Stimulated activated CD8-positive, alpha-beta memory T cell treated with anti-CD3 and anti-CD28 coated beads, Interleukin-4, amount 100 ng/mL, for 24 hours (primary cell): ENCODE results near the gene SLC22A4.

Source experiments
- DNase-seq: peaks from one replicate; pipeline ENCODE4 v3.0.0-alpha.2; 2020; ENCODE audit warnings: low read depth

SLC22A4 gene

GRCh38 chr5:132275367-132276220, 18.6 kb upstream of the SLC22A4 start:
- DNase-seq = no peak

- DNase-seq = no peak
Observed at GRCh38 chr5:132277256-132277655, 16.9 kb upstream of the SLC22A4 start.

GRCh38 chr5:132277971-132278853, 16.0 kb upstream of the SLC22A4 start:
- DNase-seq = no peak

GRCh38 chr5:132279801-132280200, 14.4 kb upstream of the SLC22A4 start:
- no peak for DNase-seq

GRCh38 chr5:132280371-132281240, 13.6 kb upstream of the SLC22A4 start:
- DNase-seq = no peak

- DNase-seq = no peak
Observed at GRCh38 chr5:132281856-132282614, 12.2 kb upstream of the SLC22A4 start.

- no peak for DNase-seq
Observed at GRCh38 chr5:132283423-132284043, 10.7 kb upstream of the SLC22A4 start.

- no peak for DNase-seq
Observed at GRCh38 chr5:132289097-132289496, 5.1 kb upstream of the SLC22A4 start.

- no peak for DNase-seq
Observed at GRCh38 chr5:132291026-132291425, 3.2 kb upstream of the SLC22A4 start.

- DNase-seq = peak; percentile 74
Observed at GRCh38 chr5:132293066-132293991, 865 bp upstream of the SLC22A4 start.

- peak; percentile 71 for DNase-seq
Observed at GRCh38 chr5:132294728-132295504, 722 bp downstream of the SLC22A4 start.

GRCh38 chr5:132295505-132296411, 1.6 kb downstream of the SLC22A4 start:
- no peak for DNase-seq

- no peak for DNase-seq
Observed at GRCh38 chr5:132296412-132297016, 2.3 kb downstream of the SLC22A4 start.

- DNase-seq = no peak
Observed at GRCh38 chr5:132297211-132297940, 3.2 kb downstream of the SLC22A4 start.

- DNase-seq = no peak
Observed at GRCh38 chr5:132298298-132299212, 4.4 kb downstream of the SLC22A4 start.

- no peak for DNase-seq
Observed at GRCh38 chr5:132299917-132300316, 5.7 kb downstream of the SLC22A4 start.
